Right atrium auricular region (tissue), 2 donors: ENCODE results near the gene CHMP4A. TPM values are rescaled to one million over a fixed set of nuclear protein-coding genes. Genes with fewer than 3 reads are reported as not detected.
A peak's percentile ranks its signal among the peaks of the same experiment; 100 is the strongest.

Source experiments
- DNase-seq: peaks from one replicate; pipeline ENCODE4 v3.0.0-alpha.2; 2019; ENCODE audit warnings: low spot score
- H3K27ac ChIP-seq, 2 donors: fragments of 200-600 bp; sonication (generic); 1 replicate in 1 of 2; 2 replicates in 1 of 2; pipeline ENCODE4 v1.5.1; 2016 to 2019
- H3K27me3 ChIP-seq, 2 donors: fragments of 200-600 bp; sonication (generic); one replicate each; pipeline versions ENCODE4 v1.5.1 to v1.6.0; 2017 to 2019
- H3K36me3 ChIP-seq: fragments of 200-600 bp; sonication (generic); one replicate; pipeline ENCODE4 v1.5.1; 2016
- H3K4me1 ChIP-seq, 2 donors: fragments of 200-600 bp; sonication (generic); one replicate each; pipeline versions ENCODE4 v1.5.1 to v1.6.0; 2017 to 2019
- H3K4me3 ChIP-seq, 2 donors: fragments of 200-600 bp; sonication (generic); 1 replicate in 1 of 2; 2 replicates in 1 of 2; pipeline ENCODE4 v1.5.1; 2017 to 2019; ENCODE audit warnings: mild to moderate bottlenecking in 1 of 2, moderate library complexity in 1 of 2
- H3K9me3 ChIP-seq, 2 donors: fragments of 200-600 bp; sonication (generic); one replicate each; pipeline ENCODE4 v1.5.1; 2019
- total RNA-seq, 2 donors: library from RNA; depleted of rRNA; stranded (reverse); fragments of >200 nt; gene quantifications; one replicate each; pipeline ENCODE4 v1.1.0, GENCODE V29; 2016
- TF ChIP-seq, protein P1 (sequence below), 2 donors: fragments of 200-600 bp; sonication (generic); IDR thresholded peaks; one replicate each; pipeline ENCODE4 v1.5.1; 2019; ENCODE audit warnings: antibody characterized with exemption in 2 of 2

The CHMP4A gene
- total RNA-seq, 2 donors from 2014 or later: 31.6 to 63.0 TPM

DNA sequence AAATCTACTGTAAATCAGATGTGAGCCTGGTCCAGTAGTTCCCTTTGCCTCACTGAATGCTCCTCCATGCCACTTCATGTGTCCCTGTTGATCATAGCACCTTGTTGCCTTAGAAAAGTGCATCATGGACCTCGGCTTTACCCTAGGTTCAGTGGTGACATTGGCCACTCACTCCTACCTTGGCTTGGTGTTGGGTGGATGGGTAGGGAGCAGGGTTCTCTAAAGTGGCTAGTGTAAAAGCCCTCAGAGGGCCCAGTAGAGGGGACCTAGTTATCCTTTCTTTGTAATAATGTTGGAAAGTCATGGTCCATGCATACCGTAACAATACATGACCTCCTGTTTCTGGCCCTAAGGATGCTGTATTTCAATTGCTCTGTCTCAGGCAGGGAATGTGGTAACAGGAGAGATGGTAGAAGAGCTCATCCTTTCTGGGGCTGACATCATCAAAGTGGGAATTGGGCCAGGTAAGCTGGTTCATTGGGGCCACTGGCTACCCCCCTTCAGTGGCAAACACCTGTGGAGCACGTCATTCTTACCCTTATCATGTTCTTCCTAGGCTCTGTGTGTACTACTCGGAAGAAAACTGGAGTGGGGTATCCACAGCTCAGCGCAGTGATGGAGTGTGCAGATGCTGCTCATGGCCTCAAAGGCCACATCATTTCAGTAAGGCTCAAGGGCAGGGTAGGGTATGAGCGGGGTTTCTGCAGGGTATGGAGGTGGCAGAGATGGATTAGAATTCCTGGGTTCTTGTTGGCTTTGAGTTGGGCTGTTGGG lies 23.6 kb upstream of the CHMP4A start:
- Histone ChIP-seq H3K4me1 (peaks cover 0 to 48% of the 10 kb centered on the region in 2 donors), H3K9me3 (no peaks in the 10 kb centered on the region), H3K27me3 (no peaks in the 10 kb centered on the region), H3K36me3 (peaks cover 58% of the 10 kb centered on the region), H3K27ac (no peak overlapping the region), H3K4me3 (no peak overlapping the region)
- no peak for DNase-seq
- TF ChIP-seq, protein P1, sequence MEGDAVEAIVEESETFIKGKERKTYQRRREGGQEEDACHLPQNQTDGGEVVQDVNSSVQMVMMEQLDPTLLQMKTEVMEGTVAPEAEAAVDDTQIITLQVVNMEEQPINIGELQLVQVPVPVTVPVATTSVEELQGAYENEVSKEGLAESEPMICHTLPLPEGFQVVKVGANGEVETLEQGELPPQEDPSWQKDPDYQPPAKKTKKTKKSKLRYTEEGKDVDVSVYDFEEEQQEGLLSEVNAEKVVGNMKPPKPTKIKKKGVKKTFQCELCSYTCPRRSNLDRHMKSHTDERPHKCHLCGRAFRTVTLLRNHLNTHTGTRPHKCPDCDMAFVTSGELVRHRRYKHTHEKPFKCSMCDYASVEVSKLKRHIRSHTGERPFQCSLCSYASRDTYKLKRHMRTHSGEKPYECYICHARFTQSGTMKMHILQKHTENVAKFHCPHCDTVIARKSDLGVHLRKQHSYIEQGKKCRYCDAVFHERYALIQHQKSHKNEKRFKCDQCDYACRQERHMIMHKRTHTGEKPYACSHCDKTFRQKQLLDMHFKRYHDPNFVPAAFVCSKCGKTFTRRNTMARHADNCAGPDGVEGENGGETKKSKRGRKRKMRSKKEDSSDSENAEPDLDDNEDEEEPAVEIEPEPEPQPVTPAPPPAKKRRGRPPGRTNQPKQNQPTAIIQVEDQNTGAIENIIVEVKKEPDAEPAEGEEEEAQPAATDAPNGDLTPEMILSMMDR (IDR thresholded peaks at IDR 0.05): no peak

DNA sequence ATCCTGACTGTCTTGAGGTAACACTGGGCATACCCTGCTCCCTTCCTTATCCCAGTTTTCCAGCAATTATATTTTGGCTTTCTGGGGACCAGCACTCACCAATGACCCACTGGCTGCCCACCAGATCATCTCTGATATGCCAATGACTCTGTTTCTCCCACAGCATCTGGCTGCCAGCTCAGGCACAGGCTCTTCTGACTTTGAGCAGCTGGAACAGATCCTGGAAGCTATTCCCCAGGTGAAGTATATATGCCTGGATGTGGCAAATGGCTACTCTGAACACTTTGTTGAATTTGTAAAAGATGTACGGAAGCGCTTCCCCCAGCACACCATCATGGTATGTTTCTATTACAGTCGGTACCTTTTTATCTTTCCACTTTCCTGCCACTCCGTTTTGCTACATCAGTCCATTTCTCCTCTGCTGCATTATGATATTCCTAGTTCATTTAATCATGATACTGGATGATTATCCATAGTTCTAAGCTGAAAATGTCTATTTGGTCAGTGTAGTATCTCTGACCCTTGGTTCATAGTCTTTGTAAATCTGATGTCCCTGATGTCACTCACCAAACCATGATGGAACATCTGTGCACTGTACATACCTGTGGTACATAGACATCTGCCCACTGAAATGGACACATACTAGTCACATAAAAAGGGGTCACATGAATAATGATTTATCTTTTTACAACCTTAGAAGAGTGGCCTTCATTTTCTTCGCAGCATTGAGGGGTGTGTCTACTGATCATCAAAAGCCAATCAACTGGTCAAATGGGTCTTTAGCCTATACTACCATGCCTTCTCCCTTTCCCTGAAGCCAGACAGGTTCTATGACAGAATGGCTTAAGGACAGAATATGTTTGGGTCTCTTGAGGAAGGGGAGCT lies 22.8 kb upstream of the CHMP4A start:
- Histone ChIP-seq H3K27me3 (no peaks in the 10 kb centered on the region), H3K27ac (no peak overlapping the region), H3K4me1 (peaks cover 0 to 46% of the 10 kb centered on the region in 2 donors), H3K4me3 (no peak overlapping the region), H3K9me3 (no peaks in the 10 kb centered on the region), H3K36me3 (peaks cover 56% of the 10 kb centered on the region)
- TF ChIP-seq, protein P1 (IDR thresholded peaks at IDR 0.05): no peak
- DNase-seq: no peak

DNA sequence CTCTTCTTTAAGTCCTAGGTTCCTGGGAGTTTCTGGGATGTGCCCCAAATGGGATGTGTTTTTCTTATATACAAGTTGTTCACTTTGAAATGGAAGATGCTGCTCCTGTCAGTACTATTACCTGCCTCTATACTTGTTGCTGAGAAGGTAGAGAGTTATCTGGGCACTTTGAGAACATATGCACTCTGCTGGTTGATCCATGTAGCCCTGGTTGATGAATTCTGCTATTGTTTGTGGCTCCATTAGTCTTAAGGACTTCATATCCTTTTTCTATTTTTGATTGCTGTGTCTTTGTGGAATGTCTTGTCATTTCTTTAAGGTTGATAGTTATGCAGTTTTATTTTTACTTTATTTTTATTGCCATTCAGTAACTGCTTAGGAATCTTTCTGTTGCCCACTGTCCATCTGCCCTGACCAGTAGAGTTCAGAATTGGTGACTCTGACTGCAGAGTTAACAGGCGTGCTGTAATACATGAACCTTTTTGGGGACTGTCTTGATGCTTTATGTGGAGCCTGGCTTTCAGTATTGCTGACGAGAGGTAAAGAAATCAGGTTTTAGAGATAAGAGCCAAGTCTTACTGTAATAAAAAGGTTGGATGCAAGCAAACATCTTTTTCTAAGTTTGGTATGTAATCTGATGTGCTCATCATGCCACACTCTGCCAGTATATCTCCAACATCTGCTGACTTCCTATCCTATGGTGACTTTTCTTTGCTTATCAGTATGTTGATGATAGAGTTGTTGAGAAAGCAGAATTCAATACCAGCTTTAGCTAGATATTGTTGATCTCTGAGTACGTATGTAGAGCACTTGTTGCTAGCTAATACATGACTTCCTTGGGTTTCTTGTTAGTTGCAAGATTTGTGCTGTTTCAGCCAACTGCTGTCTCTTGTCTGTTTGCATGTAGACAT lies 21.1 kb upstream of the CHMP4A start:
- H3K4me3 ChIP-seq: no peak overlapping the region
- H3K27me3 ChIP-seq: no peaks in the 10 kb centered on the region
- TF ChIP-seq, protein P1 (IDR thresholded peaks at IDR 0.05): no peak
- H3K4me1 ChIP-seq: peaks cover 0 to 34% of the 10 kb centered on the region in 2 donors
- no peak for DNase-seq
- no peaks in the 10 kb centered on the region for H3K9me3 ChIP-seq
- H3K36me3 ChIP-seq: peaks cover 39% of the 10 kb centered on the region
- no peak overlapping the region for H3K27ac ChIP-seq

DNA sequence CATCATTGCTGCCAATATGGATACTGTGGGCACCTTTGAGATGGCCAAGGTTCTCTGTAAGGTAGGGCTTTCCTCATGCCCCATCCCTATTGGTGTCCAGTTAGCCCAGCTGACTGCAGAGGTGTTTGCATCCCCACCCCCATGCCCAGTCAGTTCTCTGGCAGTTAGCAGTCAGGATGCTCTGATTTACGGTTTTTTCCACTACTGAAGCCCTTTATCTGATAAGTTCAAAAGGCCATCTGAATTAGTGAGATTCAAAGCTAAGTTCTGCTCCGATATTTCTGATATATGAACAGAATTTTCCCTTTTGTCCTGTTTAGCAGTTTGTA lies 20.2 kb upstream of the CHMP4A start:
- Histone ChIP-seq H3K9me3 (no peaks in the 10 kb centered on the region), H3K27ac (peak overlapping the region; percentile 86 to 92), H3K36me3 (peaks cover 31% of the 10 kb centered on the region), H3K4me3 (peak overlapping the region; percentile 86 to 95), H3K27me3 (no peaks in the 10 kb centered on the region), H3K4me1 (peaks cover 0 to 28% of the 10 kb centered on the region in 2 donors)
- DNase-seq: no peak
- TF ChIP-seq, protein P1 (IDR thresholded peaks at IDR 0.05): no peak
